ENCODE measurements around the gene SEMA3D.

Gene SEMA3D

GRCh38 chr7:85119934-85120333, 66.9 kb downstream of the SEMA3D start:
- no peak for DNase-seq

GRCh38 chr7:85115862-85116261, 71.0 kb downstream of the SEMA3D start:
- DNase-seq, result no peak

GRCh38 chr7:85115006-85115405, 71.8 kb downstream of the SEMA3D start:
- DNase-seq, result no peak

- no peak for DNase-seq
These were observed 72.5 kb downstream of the SEMA3D start for GRCh38 chr7:85114342-85114741.

GRCh38 chr7:85111761-85112160, 75.1 kb downstream of the SEMA3D start:
- DNase-seq, result no peak

GRCh38 chr7:85106719-85107118, 80.1 kb downstream of the SEMA3D start:
- no peak for DNase-seq

- no peak for DNase-seq
These were observed 82.2 kb downstream of the SEMA3D start for GRCh38 chr7:85104432-85105205.

- DNase-seq, result no peak
These were observed 82.9 kb downstream of the SEMA3D start for GRCh38 chr7:85103962-85104361.

GRCh38 chr7:85103357-85103756, 83.5 kb downstream of the SEMA3D start:
- DNase-seq, result no peak

GRCh38 chr7:85102813-85103350, 84.0 kb downstream of the SEMA3D start:
- DNase-seq, result no peak

GRCh38 chr7:85101347-85101746, 85.5 kb downstream of the SEMA3D start:
- no peak for DNase-seq

GRCh38 chr7:85097844-85098243, 89.0 kb downstream of the SEMA3D start:
- DNase-seq, result no peak

GRCh38 chr7:85095806-85096205, 91.0 kb downstream of the SEMA3D start:
- no peak for DNase-seq

- no peak for DNase-seq
These were observed 91.5 kb downstream of the SEMA3D start for GRCh38 chr7:85095366-85095765.

- DNase-seq, result no peak
These were observed 92.7 kb downstream of the SEMA3D start for GRCh38 chr7:85094046-85094725.

GRCh38 chr7:85091565-85091928, 95.3 kb downstream of the SEMA3D start:
- DNase-seq, result no peak

GRCh38 chr7:85090919-85091564, 95.8 kb downstream of the SEMA3D start:
- no peak for DNase-seq

GRCh38 chr7:85090143-85090542, 96.7 kb downstream of the SEMA3D start:
- DNase-seq, result no peak

GRCh38 chr7:85081846-85082245, 105.0 kb downstream of the SEMA3D start:
- no peak for DNase-seq

- DNase-seq, result no peak
These were observed 105.5 kb downstream of the SEMA3D start for GRCh38 chr7:85081392-85081791.

GRCh38 chr7:85079434-85079833, 107.4 kb downstream of the SEMA3D start:
- no peak for DNase-seq

- DNase-seq, result no peak
These were observed 108.7 kb downstream of the SEMA3D start for GRCh38 chr7:85078181-85078580.

GRCh38 chr7:85075864-85076263, 111.0 kb downstream of the SEMA3D start:
- no peak for DNase-seq

- no peak for DNase-seq
These were observed 111.9 kb downstream of the SEMA3D start for GRCh38 chr7:85074992-85075391.

Measured in stimulated activated CD4-positive, alpha-beta T cell treated with anti-CD3 and anti-CD28 coated beads, Interleukin-4, amount 100 ng/mL, for 24 hours (primary cell).